Left hindlimb (tissue), 1 donor: ENCODE measurements around the gene TTC3.
"Not testable (repeated sequence)": the region's sequence is repeated elsewhere in the genome, so short reads cannot be mapped to it uniquely, and the experiment has no call there.

Source experiments
- DNase-seq: peaks from one replicate; pipeline ENCODE4 v3.0.0-alpha.2; 2018

TTC3 gene

GRCh38 chr21:37072988-37073416 is at the start of gene TTC3, which contains the start of gene PIGP:
Gene TTC3 (plus strand): TSS chr21:37073254. CDS start chr21:37087258, 14,004 bp downstream.
Gene PIGP (minus strand): TSS chr21:37073071. CDS start chr21:37072515, 556 bp downstream.
- peak; percentile 99 for DNase-seq

GRCh38 chr21:37026499-37026898 is 46.6 kb upstream of the TTC3 start:
- no peak for DNase-seq

GRCh38 chr21:37028570-37028969 is 44.5 kb upstream of the TTC3 start:
- no peak for DNase-seq

GRCh38 chr21:37030864-37031263 is 42.2 kb upstream of the TTC3 start:
- DNase-seq, result no peak

GRCh38 chr21:37032293-37032692 is 40.8 kb upstream of the TTC3 start:
- DNase-seq, result no peak

GRCh38 chr21:37032877-37033471 is 40.1 kb upstream of the TTC3 start:
- DNase-seq, result no peak

- not testable (repeated sequence) for DNase-seq
These were observed 38.7 kb upstream of the TTC3 start for GRCh38 chr21:37034394-37034793.

- DNase-seq, result no peak
These were observed 36.9 kb upstream of the TTC3 start for GRCh38 chr21:37036177-37036576.

- no peak for DNase-seq
These were observed 33.5 kb upstream of the TTC3 start for GRCh38 chr21:37039411-37040075.

- DNase-seq, result no peak
These were observed 32.8 kb upstream of the TTC3 start for GRCh38 chr21:37040212-37040611.

- DNase-seq, result no peak
These were observed 31.3 kb upstream of the TTC3 start for GRCh38 chr21:37041706-37042271.

- DNase-seq, result no peak
These were observed 29.2 kb upstream of the TTC3 start for GRCh38 chr21:37043818-37044217.

- no peak for DNase-seq
These were observed 28.4 kb upstream of the TTC3 start for GRCh38 chr21:37044643-37045042.

- no peak for DNase-seq
These were observed 27.9 kb upstream of the TTC3 start for GRCh38 chr21:37045149-37045548.

- no peak for DNase-seq
These were observed 27.5 kb upstream of the TTC3 start for GRCh38 chr21:37045556-37045955.

GRCh38 chr21:37047079-37047478 is 26.0 kb upstream of the TTC3 start:
- no peak for DNase-seq

- not testable (repeated sequence) for DNase-seq
These were observed 23.3 kb upstream of the TTC3 start for GRCh38 chr21:37049741-37050140.

GRCh38 chr21:37055271-37055855 is 17.7 kb upstream of the TTC3 start:
- DNase-seq, result no peak

- no peak for DNase-seq
These were observed 15.4 kb upstream of the TTC3 start for GRCh38 chr21:37057614-37058013.

- DNase-seq, result no peak
These were observed 14.8 kb upstream of the TTC3 start for GRCh38 chr21:37058261-37058660.

GRCh38 chr21:37059181-37059580 is 13.9 kb upstream of the TTC3 start:
- no peak for DNase-seq

- DNase-seq, result peak; percentile 76
These were observed 12.8 kb upstream of the TTC3 start for GRCh38 chr21:37060296-37060695.

GRCh38 chr21:37061926-37062592 is 11.0 kb upstream of the TTC3 start:
- DNase-seq, result peak; percentile 44
